ENCODE data around the gene PARP8.
"Not testable (repeated sequence)": the region's sequence is repeated elsewhere in the genome, so short reads cannot be mapped to it uniquely, and the experiment has no call there.

Gene PARP8

DNA sequence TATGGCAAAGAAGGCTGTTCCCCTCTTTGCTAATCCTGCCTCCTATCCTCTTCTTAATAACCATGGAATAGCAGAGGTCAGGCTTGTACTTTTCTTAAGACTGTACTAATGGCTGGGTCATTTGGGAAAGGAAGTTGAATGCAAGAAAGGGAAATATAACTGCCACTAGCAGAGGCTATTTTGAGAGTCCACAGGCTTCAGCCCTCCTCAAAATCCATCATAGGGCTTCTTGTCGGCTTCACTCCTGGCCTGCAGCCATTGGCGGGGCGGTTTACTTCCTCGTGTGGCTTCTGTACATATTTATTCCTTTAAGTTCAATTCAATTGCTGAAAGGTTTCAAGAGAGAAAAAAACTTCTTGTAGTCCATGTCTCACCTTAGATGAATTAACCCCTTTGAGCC lies 2.8 kb upstream of the PARP8 start:
- H3K9me3 ChIP-seq (replicated peaks; ENCODE audit: low read length): no peaks in the 10 kb centered on the region
- no peaks in the 10 kb centered on the region for H3K4me1 ChIP-seq (ENCODE audit: control insufficient read depth, insufficient read depth, low read length)
- no peaks in the 10 kb centered on the region for H3K27me3 ChIP-seq (ENCODE audit: control insufficient read depth, insufficient read depth, low read length)
- H3K9ac ChIP-seq (ENCODE audit: low read depth, low read length): no peak overlapping the region
- H3K36me3 ChIP-seq (ENCODE audit: insufficient read depth, low read length): no peaks in the 10 kb centered on the region
- no peak overlapping the region for H3K4me2 ChIP-seq (ENCODE audit: low read length)
- H3K4me3 ChIP-seq (ENCODE audit: low read length): no peak overlapping the region

DNA sequence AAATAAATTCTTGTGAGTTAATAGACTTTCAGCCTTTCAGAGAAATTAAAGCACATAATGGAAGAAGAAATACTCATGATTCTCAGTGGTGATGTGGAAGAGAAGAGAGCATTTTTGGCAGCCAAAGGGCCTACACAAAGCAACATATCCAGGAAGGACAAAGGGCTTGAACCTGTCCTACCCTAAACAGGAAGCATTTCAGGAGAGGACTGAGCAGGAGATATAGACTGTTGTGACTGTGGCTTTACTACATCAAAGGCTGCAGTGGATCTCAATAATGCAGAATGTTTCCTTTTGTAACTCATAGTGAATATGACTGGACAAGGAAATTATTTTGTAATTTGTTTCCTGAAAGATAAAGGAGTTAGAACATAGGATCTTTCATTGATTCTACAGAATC lies 1.3 kb upstream of the PARP8 start:
- Histone ChIP-seq H3K36me3 (ENCODE audit: insufficient read depth, low read length) (no peaks in the 10 kb centered on the region), H3K4me3 (ENCODE audit: low read length) (no peak overlapping the region), H3K9ac (ENCODE audit: low read depth, low read length) (no peak overlapping the region), H3K4me1 (ENCODE audit: control insufficient read depth, insufficient read depth, low read length) (no peaks in the 10 kb centered on the region), H3K9me3 (replicated peaks; ENCODE audit: low read length) (no peaks in the 10 kb centered on the region), H3K27me3 (ENCODE audit: control insufficient read depth, insufficient read depth, low read length) (no peaks in the 10 kb centered on the region), H3K4me2 (ENCODE audit: low read length) (no peak overlapping the region)

DNA sequence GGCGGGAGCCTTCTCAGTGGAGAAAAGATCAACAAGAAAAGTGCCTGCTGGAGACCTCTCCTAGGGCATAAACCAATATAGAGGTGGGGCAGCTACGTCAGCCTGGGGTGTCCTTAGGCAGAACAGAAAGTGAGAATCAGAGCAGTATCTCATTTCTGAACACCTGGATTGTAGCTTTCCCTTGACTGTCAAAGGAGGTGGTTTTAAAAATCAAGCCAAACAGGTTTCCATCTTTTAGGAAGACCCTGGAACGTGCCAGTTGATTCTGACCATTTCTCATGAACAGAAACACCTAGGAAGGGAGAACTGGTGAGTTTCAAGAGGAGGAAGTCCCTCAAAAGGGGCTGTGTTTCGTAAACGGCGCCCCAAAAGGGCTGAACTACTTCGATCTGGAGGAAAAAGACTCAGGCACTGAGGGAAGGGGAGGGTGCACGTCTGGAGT lies 655 bp upstream of the PARP8 start:
- Histone ChIP-seq H3K9ac (ENCODE audit: low read depth, low read length) (peak overlapping the region; percentile 85), H3K4me2 (ENCODE audit: low read length) (peak overlapping the region; percentile 99), H3K4me3 (ENCODE audit: low read length) (peak overlapping the region; percentile 99)
- not testable (repeated sequence) for H3K27me3 ChIP-seq (ENCODE audit: control insufficient read depth, insufficient read depth, low read length); H3K4me1 ChIP-seq (ENCODE audit: control insufficient read depth, insufficient read depth, low read length); H3K9me3 ChIP-seq (replicated peaks; ENCODE audit: low read length); H3K36me3 ChIP-seq (ENCODE audit: insufficient read depth, low read length)

DNA sequence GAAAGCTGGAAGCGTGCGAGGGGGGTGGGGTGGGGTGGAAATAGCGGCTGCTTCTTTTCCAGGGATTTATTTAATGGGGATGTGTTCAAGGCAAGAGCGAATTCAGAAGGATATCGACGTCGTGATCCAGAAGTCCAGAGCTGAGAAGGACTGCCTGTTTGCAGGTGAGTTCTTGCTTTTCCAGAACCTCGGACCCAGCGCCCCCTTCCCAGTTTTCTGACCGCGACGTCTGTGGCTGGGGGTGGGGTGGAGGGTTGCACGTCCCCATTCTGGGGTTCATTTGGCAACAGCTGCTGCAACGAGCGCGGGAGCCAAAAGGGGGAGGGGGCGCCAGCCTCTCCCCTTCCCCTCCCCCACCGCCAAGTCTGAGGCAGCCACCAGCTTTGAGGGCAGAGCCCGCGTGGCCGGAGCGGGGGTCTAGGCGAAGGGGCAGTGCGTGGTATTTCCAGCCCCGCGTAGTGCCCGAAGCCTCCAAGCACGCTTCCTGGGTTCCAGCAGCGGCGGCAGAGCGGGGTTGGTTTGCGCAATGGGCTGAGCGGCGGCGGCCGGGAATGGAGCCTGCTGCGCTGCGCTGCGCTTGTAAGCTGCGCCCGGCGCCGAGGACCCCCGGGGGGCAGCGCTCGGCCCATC lies 701 bp downstream of the PARP8 start:
- H3K9me3 ChIP-seq (replicated peaks; ENCODE audit: low read length): no peaks in the 10 kb centered on the region
- H3K36me3 ChIP-seq (ENCODE audit: insufficient read depth, low read length): no peaks in the 10 kb centered on the region
- H3K9ac ChIP-seq (ENCODE audit: low read depth, low read length): peak overlapping the region; percentile 85
- no peaks in the 10 kb centered on the region for H3K27me3 ChIP-seq (ENCODE audit: control insufficient read depth, insufficient read depth, low read length)
- H3K4me2 ChIP-seq (ENCODE audit: low read length): peak overlapping the region; percentile 99
- H3K4me1 ChIP-seq (ENCODE audit: control insufficient read depth, insufficient read depth, low read length): no peaks in the 10 kb centered on the region
- H3K4me3 ChIP-seq (ENCODE audit: low read length): peak overlapping the region; percentile 99

DNA sequence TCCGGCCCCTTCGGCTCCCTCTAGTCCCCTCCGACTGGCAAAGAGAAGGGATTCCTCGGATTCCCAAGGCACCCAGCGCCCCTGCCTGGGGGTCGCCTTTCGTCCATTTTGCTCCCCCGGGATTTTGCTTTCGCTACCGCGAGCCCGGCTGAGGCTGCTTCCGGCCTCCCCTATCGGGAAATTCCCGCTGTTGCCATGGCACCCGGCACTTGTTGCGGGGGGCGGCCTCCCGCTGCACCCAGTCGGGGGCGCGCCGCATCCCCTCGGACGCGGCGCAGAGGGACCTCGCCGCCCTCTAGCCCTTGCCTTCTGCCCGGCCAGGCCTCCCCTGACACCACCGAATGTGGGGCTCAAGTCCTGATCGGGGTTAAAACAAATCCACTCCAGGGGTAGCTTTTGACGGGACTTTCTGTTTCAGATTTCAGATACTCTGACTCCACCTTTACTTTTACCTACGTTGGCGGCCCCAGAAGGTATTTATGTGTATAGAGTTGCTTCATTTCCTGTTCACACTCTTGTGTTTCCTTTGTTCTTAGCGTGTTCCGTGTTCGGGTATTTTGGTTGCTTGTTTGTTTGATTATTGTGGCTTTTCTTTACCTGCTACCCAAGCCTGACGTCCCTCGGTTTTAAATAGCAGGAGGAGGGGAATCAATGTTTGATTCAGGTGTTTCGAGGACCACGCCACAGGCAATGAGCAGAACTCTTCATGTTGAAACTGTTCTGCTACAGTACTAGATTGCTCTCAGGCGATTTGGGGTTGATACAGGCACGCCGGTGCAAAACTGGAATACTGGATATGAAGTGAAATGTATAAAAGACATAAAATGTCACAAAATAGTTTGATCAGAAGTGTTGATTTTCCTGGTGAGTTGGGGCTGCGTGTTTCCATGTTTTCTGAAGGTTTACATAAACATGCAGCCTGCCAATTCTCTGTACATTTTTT lies 1.5 kb downstream of the PARP8 start:
- H3K9ac ChIP-seq (ENCODE audit: low read depth, low read length): peak overlapping the region; percentile 85
- H3K36me3 ChIP-seq (ENCODE audit: insufficient read depth, low read length): no peaks in the 10 kb centered on the region
- no peaks in the 10 kb centered on the region for H3K4me1 ChIP-seq (ENCODE audit: control insufficient read depth, insufficient read depth, low read length)

DNA sequence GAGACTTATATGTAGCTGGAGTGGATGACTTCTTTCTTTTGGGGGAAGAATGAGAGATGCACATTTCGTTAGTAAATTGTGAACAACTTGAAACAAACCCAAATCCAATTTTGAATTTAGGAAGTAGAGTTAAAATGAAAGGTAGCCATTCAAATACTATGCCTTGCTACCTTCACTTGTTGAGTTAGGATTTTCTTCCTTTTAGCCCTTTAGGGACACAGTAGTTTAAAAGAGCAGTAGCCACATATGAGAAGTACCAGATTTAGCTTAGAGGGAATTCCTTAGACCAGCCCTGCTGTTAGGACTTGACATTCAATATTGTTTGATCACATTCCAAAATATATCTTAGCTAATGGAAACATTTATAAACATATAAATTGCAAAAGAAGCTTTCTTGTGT lies 2.2 kb downstream of the PARP8 start:
- not testable (repeated sequence) for H3K4me1 ChIP-seq (ENCODE audit: control insufficient read depth, insufficient read depth, low read length)
- peak overlapping the region; percentile 99 for H3K4me3 ChIP-seq (ENCODE audit: low read length)

More for the DNA sequence above, 1.5 kb downstream of the PARP8 start:
- no peaks in the 10 kb centered on the region for H3K9me3 ChIP-seq (replicated peaks; ENCODE audit: low read length)
- peak overlapping the region; percentile 99 for H3K4me2 ChIP-seq (ENCODE audit: low read length)
- H3K4me3 ChIP-seq (ENCODE audit: low read length): peak overlapping the region; percentile 99
- H3K27me3 ChIP-seq (ENCODE audit: control insufficient read depth, insufficient read depth, low read length): no peaks in the 10 kb centered on the region

DNA sequence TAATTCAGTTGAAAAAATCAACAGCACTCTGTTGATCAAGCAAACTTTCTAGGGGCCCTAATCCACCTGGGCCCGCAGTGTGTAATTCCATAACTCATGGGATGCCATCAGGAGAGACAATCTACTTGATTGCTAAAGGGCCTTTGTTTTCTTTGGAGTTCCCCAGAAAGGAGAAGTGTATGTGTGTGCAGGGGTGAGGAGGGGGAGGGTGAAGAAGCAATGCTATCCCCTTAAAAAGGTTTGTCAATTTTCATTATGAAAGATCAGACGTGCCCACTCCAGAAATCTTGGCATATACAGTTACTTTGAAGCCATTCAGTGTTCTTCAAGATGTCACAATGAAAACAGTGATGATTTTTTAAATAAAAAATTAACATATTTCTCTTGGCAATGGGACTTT lies 6.2 kb downstream of the PARP8 start:
- H3K27me3 ChIP-seq (ENCODE audit: control insufficient read depth, insufficient read depth, low read length): no peaks in the 10 kb centered on the region
- H3K4me3 ChIP-seq (ENCODE audit: low read length): no peak overlapping the region
- no peak overlapping the region for H3K9ac ChIP-seq (ENCODE audit: low read depth, low read length)
- peaks cover 10% of the 10 kb centered on the region for H3K4me1 ChIP-seq (ENCODE audit: control insufficient read depth, insufficient read depth, low read length)
- no peaks in the 10 kb centered on the region for H3K9me3 ChIP-seq (replicated peaks; ENCODE audit: low read length)
- H3K36me3 ChIP-seq (ENCODE audit: insufficient read depth, low read length): no peaks in the 10 kb centered on the region
- no peak overlapping the region for H3K4me2 ChIP-seq (ENCODE audit: low read length)

More for the DNA sequence above, 2.2 kb downstream of the PARP8 start:
- peak overlapping the region; percentile 99 for H3K4me2 ChIP-seq (ENCODE audit: low read length)
- peak overlapping the region; percentile 85 for H3K9ac ChIP-seq (ENCODE audit: low read depth, low read length)
- not testable (repeated sequence) for H3K9me3 ChIP-seq (replicated peaks; ENCODE audit: low read length); H3K36me3 ChIP-seq (ENCODE audit: insufficient read depth, low read length); H3K27me3 ChIP-seq (ENCODE audit: control insufficient read depth, insufficient read depth, low read length)

DNA sequence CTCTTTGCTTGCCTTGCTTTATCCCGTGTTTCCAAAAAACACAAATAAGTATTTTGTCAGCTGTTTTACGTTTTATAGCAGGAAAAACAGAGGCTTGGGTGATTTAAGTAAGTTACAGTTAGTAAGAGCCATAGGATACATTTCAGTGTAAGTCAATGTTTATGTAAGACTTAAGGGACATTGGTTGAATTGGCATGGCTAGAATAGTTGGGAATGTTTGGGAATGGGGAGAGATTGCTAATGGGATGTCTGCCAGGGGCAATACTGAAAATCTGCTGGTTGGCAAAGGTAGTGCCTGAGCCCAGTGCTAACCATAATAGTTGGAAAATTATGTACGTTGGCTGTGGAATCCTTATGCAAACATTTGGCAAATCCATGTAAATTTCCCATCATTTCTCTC lies 7.0 kb downstream of the PARP8 start:
- not testable (repeated sequence) for H3K9me3 ChIP-seq (replicated peaks; ENCODE audit: low read length); H3K4me3 ChIP-seq (ENCODE audit: low read length); H3K36me3 ChIP-seq (ENCODE audit: insufficient read depth, low read length); H3K4me2 ChIP-seq (ENCODE audit: low read length); H3K27me3 ChIP-seq (ENCODE audit: control insufficient read depth, insufficient read depth, low read length); H3K9ac ChIP-seq (ENCODE audit: low read depth, low read length)
- H3K4me1 ChIP-seq (ENCODE audit: control insufficient read depth, insufficient read depth, low read length): peaks cover 10% of the 10 kb centered on the region

DNA sequence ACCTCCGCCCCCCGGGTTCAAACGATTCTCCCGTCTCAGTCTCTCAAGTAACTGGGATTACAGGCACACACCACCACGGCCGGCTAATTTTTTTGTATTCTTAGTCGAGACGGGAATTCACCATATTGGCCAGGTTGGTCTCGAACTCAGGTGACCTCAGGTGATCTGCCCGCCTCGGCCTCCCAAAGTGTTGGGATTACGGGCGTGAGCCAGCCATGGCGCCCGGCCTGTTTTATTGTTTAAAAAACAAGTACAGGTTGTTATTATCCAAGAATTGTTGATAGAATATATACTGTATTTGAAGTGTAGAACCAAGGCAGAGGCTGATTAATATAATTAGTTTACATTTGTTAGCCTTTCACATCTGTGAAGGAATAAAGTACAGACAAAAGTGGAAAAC lies 8.9 kb downstream of the PARP8 start:
- Histone ChIP-seq H3K9ac (ENCODE audit: low read depth, low read length) (no peak overlapping the region), H3K4me3 (ENCODE audit: low read length) (no peak overlapping the region), H3K4me1 (ENCODE audit: control insufficient read depth, insufficient read depth, low read length) (peaks cover 12% of the 10 kb centered on the region), H3K4me2 (ENCODE audit: low read length) (no peak overlapping the region), H3K9me3 (replicated peaks; ENCODE audit: low read length) (no peaks in the 10 kb centered on the region), H3K27me3 (ENCODE audit: control insufficient read depth, insufficient read depth, low read length) (no peaks in the 10 kb centered on the region), H3K36me3 (ENCODE audit: insufficient read depth, low read length) (no peaks in the 10 kb centered on the region)

DNA sequence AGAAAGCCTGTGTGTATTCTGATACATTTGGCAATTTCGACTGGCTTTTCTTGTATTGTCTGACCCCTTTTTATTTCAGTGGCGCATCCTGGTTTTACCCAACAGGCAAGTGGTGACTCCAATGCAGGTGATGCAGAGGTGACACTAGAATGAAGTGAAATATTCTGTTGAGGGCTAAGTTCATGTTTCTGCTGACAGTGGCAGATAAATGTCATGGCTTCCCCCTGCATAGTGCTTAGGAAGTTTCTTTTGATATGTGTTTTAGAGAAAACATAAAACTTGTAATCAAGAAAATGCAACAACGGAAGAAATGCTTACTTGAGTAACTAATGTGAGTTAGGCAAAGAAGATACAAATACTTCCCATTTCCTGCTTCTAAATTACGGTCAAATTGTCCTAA lies 13.1 kb downstream of the PARP8 start:
- not testable (repeated sequence) for H3K36me3 ChIP-seq (ENCODE audit: insufficient read depth, low read length); H3K27me3 ChIP-seq (ENCODE audit: control insufficient read depth, insufficient read depth, low read length); H3K9me3 ChIP-seq (replicated peaks; ENCODE audit: low read length); H3K9ac ChIP-seq (ENCODE audit: low read depth, low read length); H3K4me2 ChIP-seq (ENCODE audit: low read length); H3K4me3 ChIP-seq (ENCODE audit: low read length)
- peaks cover 15% of the 10 kb centered on the region for H3K4me1 ChIP-seq (ENCODE audit: control insufficient read depth, insufficient read depth, low read length)

DNA sequence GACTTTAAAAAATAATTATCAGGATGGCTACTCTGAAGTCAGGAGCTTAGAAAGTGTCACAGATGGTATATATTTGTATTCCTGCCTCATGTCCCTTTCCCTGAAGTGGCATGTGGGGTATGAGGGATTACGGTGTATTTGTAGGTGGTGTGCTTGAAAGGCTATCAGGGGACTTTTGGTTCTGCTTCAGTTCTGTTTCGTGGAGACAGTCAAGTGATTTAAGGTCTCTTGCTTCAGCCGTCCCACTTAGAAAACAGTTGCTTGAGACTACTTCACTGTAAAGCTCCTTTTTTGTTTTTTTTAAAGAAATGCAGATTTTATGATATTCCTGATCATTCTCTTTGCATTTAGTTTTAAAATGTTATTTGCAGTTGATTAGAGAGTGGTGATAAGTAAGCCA lies 18.3 kb downstream of the PARP8 start:
- H3K36me3 ChIP-seq (ENCODE audit: insufficient read depth, low read length): no peaks in the 10 kb centered on the region
- no peak overlapping the region for H3K9ac ChIP-seq (ENCODE audit: low read depth, low read length)
- H3K4me2 ChIP-seq (ENCODE audit: low read length): no peak overlapping the region
- H3K4me3 ChIP-seq (ENCODE audit: low read length): no peak overlapping the region
- peaks cover 15% of the 10 kb centered on the region for H3K4me1 ChIP-seq (ENCODE audit: control insufficient read depth, insufficient read depth, low read length)
- H3K9me3 ChIP-seq (replicated peaks; ENCODE audit: low read length): no peaks in the 10 kb centered on the region
- no peaks in the 10 kb centered on the region for H3K27me3 ChIP-seq (ENCODE audit: control insufficient read depth, insufficient read depth, low read length)

DNA sequence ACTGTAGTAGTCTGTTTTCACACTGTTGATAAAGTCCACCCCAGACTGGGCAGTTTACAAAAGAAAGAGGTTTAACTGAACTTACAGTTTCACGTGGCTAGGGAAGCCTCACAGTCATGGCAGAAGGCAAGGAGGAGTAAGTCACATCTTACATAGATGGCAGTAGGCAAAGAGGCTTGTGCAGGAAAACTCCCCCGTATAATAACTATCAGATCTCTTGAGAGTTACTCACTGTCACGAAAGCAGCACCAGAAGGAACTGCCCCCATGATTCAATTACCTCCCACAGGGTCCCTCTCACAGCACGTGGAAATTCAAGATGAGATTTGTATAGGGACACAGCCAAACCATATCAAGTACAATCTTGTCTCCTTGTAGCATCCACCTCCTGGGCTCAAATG lies 21.1 kb downstream of the PARP8 start:
- H3K9ac ChIP-seq (ENCODE audit: low read depth, low read length): no peak overlapping the region
- H3K4me1 ChIP-seq (ENCODE audit: control insufficient read depth, insufficient read depth, low read length): no peaks in the 10 kb centered on the region
- H3K27me3 ChIP-seq (ENCODE audit: control insufficient read depth, insufficient read depth, low read length): no peaks in the 10 kb centered on the region

More for the DNA sequence above, 21.1 kb downstream of the PARP8 start:
- H3K4me3 ChIP-seq (ENCODE audit: low read length): no peak overlapping the region
- no peak overlapping the region for H3K4me2 ChIP-seq (ENCODE audit: low read length)
- no peaks in the 10 kb centered on the region for H3K36me3 ChIP-seq (ENCODE audit: insufficient read depth, low read length)
- H3K9me3 ChIP-seq (replicated peaks; ENCODE audit: low read length): no peaks in the 10 kb centered on the region

Data from skeletal muscle satellite cell (primary cell).